Testis (tissue), 5 donors: Measurements from ENCODE around the gene DHCR24. TPM values are rescaled to one million over a fixed set of nuclear protein-coding genes. Genes with fewer than 3 reads are reported as not detected.
"Not testable (repeated sequence)": the region's sequence is repeated elsewhere in the genome, so short reads cannot be mapped to it uniquely, and the experiment has no call there.

ENCODE experiments used
- DNase-seq: peaks from one replicate; pipeline ENCODE4 v3.0.0-alpha.2; 2019
- H3K27ac ChIP-seq, 2 donors: fragments of 200-600 bp; sonication (generic); one replicate each; pipeline ENCODE4 v1.5.1; 2019
- H3K27me3 ChIP-seq: fragments of 200-600 bp; sonication (generic); one replicate; pipeline ENCODE4 v1.5.1; 2019
- H3K36me3 ChIP-seq: fragments of 200-600 bp; sonication (generic); one replicate; pipeline ENCODE4 v1.5.1; 2017; ENCODE audit warnings: low read depth; ENCODE audit errors: missing control alignments
- H3K4me1 ChIP-seq: fragments of 200-600 bp; sonication (generic); one replicate; pipeline ENCODE4 v1.5.1; 2019
- H3K4me3 ChIP-seq, 2 donors: fragments of 200-600 bp; sonication (generic); one replicate each; pipeline ENCODE4 v1.5.1; 2017 to 2019
- H3K9me3 ChIP-seq: fragments of 200-600 bp; sonication (generic); one replicate; pipeline ENCODE4 v1.5.1; 2017
- CTCF ChIP-seq, 3 experiments: fragments of 450-650 bp in 2 of 3; fragments of 200-600 bp in 1 of 3; sonication (generic) in 1 of 3; IDR thresholded peaks; one replicate each; pipeline ENCODE4 v1.5.1; 2016 to 2019; ENCODE audit warnings: antibody characterized with exemption in 3 of 3, mild to moderate bottlenecking in 2 of 3, moderate library complexity in 1 of 3
- POLR2A ChIP-seq: fragments of 450-650 bp; IDR thresholded peaks from one replicate; pipeline ENCODE4 v1.6.1; 2017; ENCODE audit warnings: antibody characterized with exemption, mild to moderate bottlenecking, moderate library complexity
- WGBS, 2 donors: methylation state at CpG; one replicate each; pipeline ENCODE4 v1.1.5; 2018; 5-methylcytosine and 5-hydroxymethylcytosine counted together
- intact Hi-C: fragments of 100-400 bp; cut with DNase I; formaldehyde crosslinking; loops from one replicate; pipeline ENCODE4 v1.15.1; 2023; ENCODE audit warnings: low total_unique reads
- long read RNA-seq, 2 donors: transcript quantifications; one replicate each; lab custom pipeline, GENCODE V29; 2026
- polyA plus RNA-seq: library from polyadenylated mRNA; stranded (reverse); fragments of 350-450 nt; fragmentation: Illumina TruSeq; extraction: RNeasy Lipid Tissue Mini Kit (QIAGEN cat#74804); gene quantifications from one replicate; pipeline ENCODE4 v1.2.3, GENCODE V29; 2014; ENCODE audit warnings: low read depth, low replicate concordance; ENCODE audit not compliant: insufficient read depth
- total RNA-seq, 2 donors: library from RNA; depleted of rRNA; stranded (reverse); fragments of >200 nt; gene quantifications; one replicate each; pipeline ENCODE4 v1.2.3, GENCODE V29; 2016

Gene DHCR24
- total RNA-seq (10 to 100 TPM; 48.5 to 75.7 TPM), polyA plus RNA-seq (127 TPM)
- long read RNA-seq, donor 1, full-length matches to known transcripts, result 286 of 766 reads
- long read RNA-seq, donor 1, partial matches to known transcripts, result 480 of 766 reads
- long read RNA-seq, donor 1, other reads (novel, unspliced or antisense), result 0 of 766 reads
- long read RNA-seq, donor 2, full-length matches to known transcripts, result 390 of 1,424 reads
- long read RNA-seq, donor 2, partial matches to known transcripts, result 1,020 of 1,424 reads
- long read RNA-seq, donor 2, other reads (novel, unspliced or antisense), result 14 of 1,424 reads

GRCh38 chr1:54886724-54887664 lies at the start of gene DHCR24:
Gene DHCR24, minus strand, starts transcription at chr1:54887195. Its CDS starts 76 bp downstream, at chr1:54887119.
- Histone ChIP-seq H3K4me1 (peaks cover 5% of the 10 kb centered on the region), H3K27me3 (no peaks in the 10 kb centered on the region), H3K4me3 (peak within 1 kb of the TSS; percentile 77 to 82), H3K9me3 (no peaks in the 10 kb centered on the region), H3K27ac (peak within 1 kb of the TSS; percentile 35 to 78), H3K36me3 (no peaks in the 10 kb centered on the region)
- WGBS, 2 donors, result 1% methylated on average over 15 to 51 of the region's 109 CpGs
- intact Hi-C loops, result no loop called here
- TF ChIP-seq CTCF (IDR thresholded peaks at IDR 0.05), result no peak
- TF ChIP-seq POLR2A, result no peak
- DNase-seq, result peak; percentile 94

- 86 to 96% methylated on average over 4 of the region's 4 CpGs for WGBS, 2 donors
These were observed 49.8 kb upstream of the DHCR24 start for GRCh38 chr1:54936791-54937190.

GRCh38 chr1:54934869-54935268 lies 47.9 kb upstream of the DHCR24 start:
- no peak for TF ChIP-seq CTCF (IDR thresholded peaks at IDR 0.05)
- Histone ChIP-seq H3K27ac (no peak overlapping the region), H3K4me1 (no peaks in the 10 kb centered on the region), H3K4me3 (no peak overlapping the region), H3K36me3 (no peaks in the 10 kb centered on the region), H3K9me3 (no peaks in the 10 kb centered on the region), H3K27me3 (no peaks in the 10 kb centered on the region)
- intact Hi-C loops, result no loop called here
- DNase-seq, result no peak

More at GRCh38 chr1:54936791-54937190, 49.8 kb upstream of the DHCR24 start:
- DNase-seq, result no peak
- TF ChIP-seq CTCF (IDR thresholded peaks at IDR 0.05), result no peak
- TF ChIP-seq POLR2A, result no peak
- H3K27ac ChIP-seq, result no peak overlapping the region
- H3K4me3 ChIP-seq, result no peak overlapping the region
- H3K36me3 ChIP-seq, result no peaks in the 10 kb centered on the region
- no peaks in the 10 kb centered on the region for H3K27me3 ChIP-seq
- no peaks in the 10 kb centered on the region for H3K9me3 ChIP-seq
- H3K4me1 ChIP-seq, result no peaks in the 10 kb centered on the region
- intact Hi-C loops, result no loop called here

GRCh38 chr1:54934081-54934480 lies 47.1 kb upstream of the DHCR24 start:
- DNase-seq, H3K9me3 ChIP-seq, H3K4me3 ChIP-seq, H3K27ac ChIP-seq, H3K27me3 ChIP-seq, intact Hi-C loops, H3K36me3 ChIP-seq, H3K4me1 ChIP-seq: not testable (repeated sequence)
- WGBS, 2 donors, result 87 to 94% methylated on average over 6 of the region's 6 CpGs

GRCh38 chr1:54931275-54931840 lies 44.4 kb upstream of the DHCR24 start:
- TF ChIP-seq CTCF (IDR thresholded peaks at IDR 0.05) (no peak), POLR2A (no peak)
- intact Hi-C loops, result no loop called here
- Histone ChIP-seq H3K4me1 (peaks cover 16% of the 10 kb centered on the region), H3K9me3 (no peaks in the 10 kb centered on the region), H3K36me3 (no peaks in the 10 kb centered on the region), H3K27ac (no peak overlapping the region), H3K27me3 (no peaks in the 10 kb centered on the region), H3K4me3 (no peak overlapping the region)
- no peak for DNase-seq
- 71 to 73% methylated on average over 1 of the region's 1 CpG for WGBS, 2 donors
